ENCODE results near the gene CLIC1.
A peak's percentile ranks its signal among the peaks of the same experiment; 100 is the strongest.

CLIC1 gene

GRCh38 chr6:31700740-31701401, 35.5 kb downstream of the CLIC1 start:
- no peak overlapping the region for H3K9ac ChIP-seq (ENCODE audit: low read depth, low read length)
- H3K9me3 ChIP-seq (ENCODE audit: control insufficient read depth, insufficient read depth, low read length): no peaks in the 10 kb centered on the region
- H3K4me1 ChIP-seq (ENCODE audit: insufficient read depth, low read length): peaks cover 7% of the 10 kb centered on the region; the same call in 1 of the 2 replicates
- 0 out of 2 replicates have a peak, but pooled peaks cover 3% of the 10 kb centered on the region for H3K36me3 ChIP-seq (ENCODE audit: insufficient read depth, low read length)

DNA sequence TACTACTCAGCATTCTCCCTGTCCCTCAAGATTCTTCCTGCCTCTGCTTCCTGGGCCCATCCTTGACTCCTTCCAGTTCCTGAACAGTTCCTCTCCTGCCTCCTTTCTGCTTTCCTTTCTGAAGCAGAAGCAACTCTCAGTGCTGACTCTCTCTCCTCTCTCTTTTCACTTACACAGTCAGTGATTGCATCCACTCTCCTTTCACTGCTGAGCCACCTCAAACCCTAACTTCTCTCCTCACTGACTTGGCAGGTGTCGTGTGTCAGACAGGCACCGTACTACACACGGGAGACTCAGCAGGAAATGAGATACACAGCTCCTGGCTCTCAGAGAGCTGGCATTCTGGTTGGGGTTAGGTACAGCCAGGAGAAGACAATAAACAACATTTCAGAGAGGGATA, 38.8 kb downstream of the CLIC1 start:
- peaks cover 3% of the 10 kb centered on the region; the same call in 1 of the 2 replicates for H3K36me3 ChIP-seq (ENCODE audit: insufficient read depth, low read length)
- no peak overlapping the region for H3K9ac ChIP-seq (ENCODE audit: low read depth, low read length)
- no peaks in the 10 kb centered on the region for H3K9me3 ChIP-seq (ENCODE audit: control insufficient read depth, insufficient read depth, low read length)
- peaks cover 7% of the 10 kb centered on the region; the same call in 1 of the 2 replicates for H3K4me1 ChIP-seq (ENCODE audit: insufficient read depth, low read length)

DNA sequence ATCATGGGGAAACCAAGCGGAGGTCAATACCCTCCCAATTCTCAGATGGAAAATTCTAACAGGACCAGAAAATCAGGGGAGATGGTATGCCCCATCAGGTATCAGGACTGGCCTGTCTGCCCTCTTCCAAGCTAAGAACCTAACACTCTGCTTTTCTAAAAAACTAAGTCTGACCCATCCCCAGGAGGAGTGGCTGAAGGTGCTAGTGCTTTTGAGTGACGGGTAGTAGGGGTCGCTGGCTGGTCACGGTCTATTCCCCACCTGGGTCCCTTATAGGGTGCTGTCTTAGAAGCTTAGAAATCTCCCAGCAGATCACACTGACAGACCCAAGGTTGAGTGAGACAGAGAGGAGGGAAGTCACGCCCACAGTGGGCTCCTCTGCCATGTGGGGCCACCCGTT, 42.8 kb downstream of the CLIC1 start:
- Histone ChIP-seq H3K4me1 (ENCODE audit: insufficient read depth, low read length) (peaks cover 6% of the 10 kb centered on the region; the same call in 1 of the 2 replicates), H3K9me3 (ENCODE audit: control insufficient read depth, insufficient read depth, low read length) (no peaks in the 10 kb centered on the region), H3K36me3 (ENCODE audit: insufficient read depth, low read length) (peaks cover 8% of the 10 kb centered on the region), H3K9ac (ENCODE audit: low read depth, low read length) (no peak overlapping the region)

- Histone ChIP-seq H3K36me3 (ENCODE audit: insufficient read depth, low read length) (peaks cover 13% of the 10 kb centered on the region), H3K9me3 (ENCODE audit: control insufficient read depth, insufficient read depth, low read length) (no peaks in the 10 kb centered on the region), H3K9ac (ENCODE audit: low read depth, low read length) (no peak overlapping the region), H3K4me1 (ENCODE audit: insufficient read depth, low read length) (peaks cover 6% of the 10 kb centered on the region; the same call in 1 of the 2 replicates)
Observed at GRCh38 chr6:31692886-31693285, 43.4 kb downstream of the CLIC1 start.

DNA sequence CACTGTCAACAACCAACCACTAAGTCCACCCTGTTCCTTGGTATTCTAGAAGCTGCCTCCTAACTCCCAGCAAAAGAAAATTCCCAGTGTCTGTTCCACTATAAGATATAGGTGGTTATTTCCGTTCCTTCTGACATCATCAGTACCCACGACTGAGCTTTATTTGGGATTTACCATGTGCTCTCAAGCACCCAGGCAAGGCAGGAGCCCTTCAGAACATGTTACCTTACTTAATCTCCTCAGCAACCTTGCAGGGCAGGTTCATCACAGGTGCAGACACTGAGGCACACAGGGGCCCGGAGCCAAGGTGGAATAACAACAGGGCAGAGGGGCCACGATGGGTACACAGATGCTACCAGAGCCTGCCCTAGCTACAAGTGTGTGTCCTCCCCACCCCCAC, 44.0 kb downstream of the CLIC1 start:
- Histone ChIP-seq H3K4me1 (ENCODE audit: insufficient read depth, low read length) (peaks cover 6% of the 10 kb centered on the region; the same call in 1 of the 2 replicates), H3K9me3 (ENCODE audit: control insufficient read depth, insufficient read depth, low read length) (no peaks in the 10 kb centered on the region), H3K9ac (ENCODE audit: low read depth, low read length) (no peak overlapping the region), H3K36me3 (ENCODE audit: insufficient read depth, low read length) (peaks cover 15% of the 10 kb centered on the region)

GRCh38 chr6:31691564-31692108, 44.7 kb downstream of the CLIC1 start:
- peaks cover 15% of the 10 kb centered on the region for H3K36me3 ChIP-seq (ENCODE audit: insufficient read depth, low read length)
- H3K4me1 ChIP-seq (ENCODE audit: insufficient read depth, low read length): peaks cover 6% of the 10 kb centered on the region; the same call in 1 of the 2 replicates
- no peak overlapping the region for H3K9ac ChIP-seq (ENCODE audit: low read depth, low read length)
- no peaks in the 10 kb centered on the region for H3K9me3 ChIP-seq (ENCODE audit: control insufficient read depth, insufficient read depth, low read length)

- H3K4me1 ChIP-seq (ENCODE audit: insufficient read depth, low read length): peaks cover 6% of the 10 kb centered on the region; the same call in 1 of the 2 replicates
- no peaks in the 10 kb centered on the region for H3K9me3 ChIP-seq (ENCODE audit: control insufficient read depth, insufficient read depth, low read length)
- no peak overlapping the region for H3K9ac ChIP-seq (ENCODE audit: low read depth, low read length)
- H3K36me3 ChIP-seq (ENCODE audit: insufficient read depth, low read length): peaks cover 15% of the 10 kb centered on the region
Observed at GRCh38 chr6:31691078-31691463, 45.3 kb downstream of the CLIC1 start.

GRCh38 chr6:31690231-31691077, 45.9 kb downstream of the CLIC1 start:
- H3K36me3 ChIP-seq (ENCODE audit: insufficient read depth, low read length): peaks cover 15% of the 10 kb centered on the region

GRCh38 chr6:31689249-31690110, 46.9 kb downstream of the CLIC1 start:
- peaks cover 15% of the 10 kb centered on the region for H3K36me3 ChIP-seq (ENCODE audit: insufficient read depth, low read length)
- H3K4me1 ChIP-seq (ENCODE audit: insufficient read depth, low read length): peaks cover 6% of the 10 kb centered on the region; the same call in 1 of the 2 replicates
- no peaks in the 10 kb centered on the region for H3K9me3 ChIP-seq (ENCODE audit: control insufficient read depth, insufficient read depth, low read length)
- H3K9ac ChIP-seq (ENCODE audit: low read depth, low read length): no peak overlapping the region

More at GRCh38 chr6:31690231-31691077, 45.9 kb downstream of the CLIC1 start:
- no peak overlapping the region for H3K9ac ChIP-seq (ENCODE audit: low read depth, low read length)
- no peaks in the 10 kb centered on the region for H3K9me3 ChIP-seq (ENCODE audit: control insufficient read depth, insufficient read depth, low read length)
- H3K4me1 ChIP-seq (ENCODE audit: insufficient read depth, low read length): peaks cover 6% of the 10 kb centered on the region; the same call in 1 of the 2 replicates

- Histone ChIP-seq H3K36me3 (ENCODE audit: insufficient read depth, low read length) (peaks cover 15% of the 10 kb centered on the region), H3K9ac (ENCODE audit: low read depth, low read length) (no peak overlapping the region), H3K4me1 (ENCODE audit: insufficient read depth, low read length) (peaks cover 6% of the 10 kb centered on the region; the same call in 1 of the 2 replicates), H3K9me3 (ENCODE audit: control insufficient read depth, insufficient read depth, low read length) (no peaks in the 10 kb centered on the region)
Observed at GRCh38 chr6:31687860-31688693, 48.3 kb downstream of the CLIC1 start.

DNA sequence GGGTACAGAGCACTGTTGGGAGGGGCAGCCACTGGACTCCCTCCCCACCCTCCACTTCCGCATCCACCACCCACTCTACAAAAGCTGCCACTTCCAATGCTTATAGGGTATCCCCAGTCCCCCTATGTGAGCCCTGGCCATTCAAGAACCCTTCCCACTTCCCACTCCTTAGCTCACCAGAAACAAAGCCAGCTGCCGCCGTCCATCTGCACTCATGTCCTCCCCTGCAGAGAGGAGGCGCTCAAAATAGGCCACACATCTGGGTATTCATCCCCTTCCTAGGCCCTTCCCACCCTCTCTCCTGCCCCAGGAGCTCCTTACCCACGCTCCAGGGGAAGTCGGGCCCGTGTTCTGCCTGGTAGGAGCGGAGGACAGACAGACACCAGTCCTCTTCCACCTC, 49.0 kb downstream of the CLIC1 start:
- Histone ChIP-seq H3K9me3 (ENCODE audit: control insufficient read depth, insufficient read depth, low read length) (no peaks in the 10 kb centered on the region), H3K36me3 (ENCODE audit: insufficient read depth, low read length) (peaks cover 15% of the 10 kb centered on the region), H3K4me1 (ENCODE audit: insufficient read depth, low read length) (peaks cover 6% of the 10 kb centered on the region; the same call in 1 of the 2 replicates), H3K9ac (ENCODE audit: low read depth, low read length) (no peak overlapping the region)

GRCh38 chr6:31686483-31686882, 49.8 kb downstream of the CLIC1 start:
- H3K9me3 ChIP-seq (ENCODE audit: control insufficient read depth, insufficient read depth, low read length): no peaks in the 10 kb centered on the region
- H3K36me3 ChIP-seq (ENCODE audit: insufficient read depth, low read length): peaks cover 15% of the 10 kb centered on the region

GRCh38 chr6:31683591-31683990, 52.7 kb downstream of the CLIC1 start:
- no peaks in the 10 kb centered on the region for H3K9me3 ChIP-seq (ENCODE audit: control insufficient read depth, insufficient read depth, low read length)

More at GRCh38 chr6:31686483-31686882, 49.8 kb downstream of the CLIC1 start:
- Histone ChIP-seq H3K9ac (ENCODE audit: low read depth, low read length) (no peak overlapping the region), H3K4me1 (ENCODE audit: insufficient read depth, low read length) (peaks cover 6% of the 10 kb centered on the region; the same call in 1 of the 2 replicates)

More at GRCh38 chr6:31683591-31683990, 52.7 kb downstream of the CLIC1 start:
- Histone ChIP-seq H3K36me3 (ENCODE audit: insufficient read depth, low read length) (peaks cover 8% of the 10 kb centered on the region), H3K9ac (ENCODE audit: low read depth, low read length) (peak overlapping the region; percentile 62; the same call in 1 of the 2 replicates), H3K4me1 (ENCODE audit: insufficient read depth, low read length) (no peaks in the 10 kb centered on the region)
